Ovary (tissue), 9 donors: ENCODE results near the gene LDB3. TPM values are rescaled to one million over a fixed set of nuclear protein-coding genes. Genes with fewer than 3 reads are reported as not detected.

Source experiments
- DNase-seq, 5 donors: peaks; one replicate each; pipeline ENCODE4 v3.0.0-alpha.2; 2019 to 2020
- H3K27ac ChIP-seq, 2 donors: fragments of 200-600 bp; one replicate each; pipeline versions ENCODE4 v1.5.1 to v1.8.0; 2019 to 2022
- H3K27me3 ChIP-seq: fragments of 200-600 bp; one replicate; pipeline ENCODE4 v1.8.0; 2022
- H3K36me3 ChIP-seq: fragments of 200-600 bp; sonication (generic); one replicate; pipeline ENCODE4 v1.5.1; 2019
- H3K4me1 ChIP-seq: one replicate; pipeline ENCODE4 v1.8.1; 2013; ENCODE audit warnings: mild to moderate bottlenecking, moderate library complexity; ENCODE audit not compliant: insufficient read depth
- H3K4me3 ChIP-seq: fragments of 200-600 bp; sonication (generic); one replicate; pipeline ENCODE4 v1.5.1; 2017
- H3K9me3 ChIP-seq, 2 donors: fragments of 200-600 bp in 1 of 2; sonication (generic) in 1 of 2; one replicate each; pipeline versions ENCODE4 v1.5.1 to v1.8.1; 2013 to 2019; ENCODE audit warnings: mild to moderate bottlenecking in 1 of 2, moderate library complexity in 1 of 2
- EP300 ChIP-seq: sonication (generic); formaldehyde crosslinking; IDR thresholded peaks from one replicate; pipeline ENCODE4 v1.6.1; 2017; ENCODE audit warnings: antibody characterized with exemption
- POLR2A ChIP-seq: fragments of 450-650 bp; IDR thresholded peaks from one replicate; pipeline ENCODE4 v1.6.1; 2017; ENCODE audit warnings: antibody characterized with exemption, mild to moderate bottlenecking, moderate library complexity
- WGBS, 3 donors: extraction: QIAGEN DNeasy Blood & Tissue Kit in 1 of 3; methylation state at CpG; one replicate each; pipeline versions ENCODE4 v1.1.5 to v1.1.7; 2013 to 2017; 5-methylcytosine and 5-hydroxymethylcytosine counted together
- intact Hi-C, 4 donors: fragments of 100-400 bp; cut with DNase I; formaldehyde crosslinking; loops; one replicate each; pipeline versions ENCODE4 v1.11.0 to v1.15.1; 2022 to 2023
- polyA plus RNA-seq, 2 donors: library from polyadenylated mRNA; stranded (reverse); fragments of 200-250 nt in 1 of 2; fragments of 350-450 nt in 1 of 2; fragmentation: Illumina TruSeq in 1 of 2; extraction: RNeasy Lipid Tissue Mini Kit (QIAGEN cat#74804) in 1 of 2; gene quantifications; one replicate each; pipeline ENCODE4 v1.2.3, GENCODE V29; 2013 to 2014
- total RNA-seq, 7 donors: library from RNA; depleted of rRNA in 2 of 7; stranded (reverse); fragments of >200 nt in 2 of 7; fragmentation: NEBNext Ultra II Directional in 3 of 7; extraction: Animal tissue kit (Norgen Biotek cat#: 25700) in 3 of 7; gene quantifications; one replicate each; pipeline versions ENCODE4 v1.1.0 to v1.2.4, GENCODE V29; 2016 to 2023
- TF ChIP-seq, protein P1 (sequence below), 3 donors: fragments of 450-650 bp in 2 of 3; fragments of 200-600 bp in 1 of 3; IDR thresholded peaks; one replicate each; pipeline versions ENCODE4 v1.5.1 to v1.8.0; 2016 to 2022; ENCODE audit warnings: antibody characterized with exemption in 3 of 3, mild to moderate bottlenecking in 1 of 3
- donor health status: DM: no; HTN: no; CAD: no; lungs with moderate emphysema.
- donor health status: DM: no; HTN: no; CAD: no.
- donor health status: Bipolar disorder and iron deficiency.
- donor health status: DM: yes; HTN: yes; CAD: no.
- donor health status: DM: no; HTN: no; CAD: no.
- donor health status: DM: yes; HTN: yes; CAD: no.

The LDB3 gene
- total and polyA plus RNA-seq, 9 donors: 1.5 to 12.9 (median 3.6) TPM

DNA sequence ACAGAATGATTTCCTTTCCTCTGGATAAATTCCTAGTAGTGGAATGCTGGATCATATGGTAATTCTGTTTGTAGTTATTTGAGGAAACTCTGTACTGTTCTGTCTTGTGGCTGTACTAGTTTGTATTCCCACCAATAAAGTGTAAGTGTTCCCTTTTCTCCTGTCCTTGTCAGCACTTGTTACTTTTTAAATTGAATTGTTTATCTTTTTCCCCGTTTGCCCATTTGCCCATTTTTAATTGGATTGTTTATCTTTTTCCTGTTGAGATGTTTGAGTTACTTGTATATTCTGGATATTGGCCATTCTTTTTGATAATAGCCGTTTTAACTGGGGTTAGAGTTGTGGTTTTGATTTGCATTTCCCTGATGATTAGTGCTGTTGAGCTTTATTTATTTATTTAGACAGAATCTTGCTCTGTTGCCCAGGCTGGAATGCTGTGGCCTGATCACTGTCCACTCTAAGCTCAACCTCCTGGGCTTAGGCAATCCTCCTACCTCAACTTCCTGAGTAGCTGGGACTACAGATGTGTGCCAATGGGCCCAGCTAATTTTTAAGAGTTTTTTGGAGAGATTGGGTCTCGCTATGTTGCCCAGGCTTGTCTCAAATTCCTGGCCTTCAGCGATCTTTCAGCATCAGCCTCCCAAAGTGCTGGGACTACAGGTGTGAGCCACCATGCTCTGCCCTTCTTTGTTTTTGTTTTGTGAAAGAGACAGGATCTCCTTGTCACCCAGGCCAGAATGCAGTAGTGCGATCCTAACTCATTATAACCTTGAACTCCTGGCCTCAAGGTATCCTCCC is 111.1 kb downstream of the LDB3 start:
- DNase-seq: no peak
- Histone ChIP-seq H3K4me1 (peaks cover 5% of the 10 kb centered on the region), H3K27ac (no peak overlapping the region), H3K36me3 (no peaks in the 10 kb centered on the region), H3K9me3 (no peaks in the 10 kb centered on the region), H3K27me3 (no peaks in the 10 kb centered on the region), H3K4me3 (no peak overlapping the region)
- intact Hi-C loops: no loop called here
- TF ChIP-seq POLR2A: no peak
- WGBS, 3 donors: 52 to 65% (median 60%) methylated on average over 5 of the region's 5 CpGs

DNA sequence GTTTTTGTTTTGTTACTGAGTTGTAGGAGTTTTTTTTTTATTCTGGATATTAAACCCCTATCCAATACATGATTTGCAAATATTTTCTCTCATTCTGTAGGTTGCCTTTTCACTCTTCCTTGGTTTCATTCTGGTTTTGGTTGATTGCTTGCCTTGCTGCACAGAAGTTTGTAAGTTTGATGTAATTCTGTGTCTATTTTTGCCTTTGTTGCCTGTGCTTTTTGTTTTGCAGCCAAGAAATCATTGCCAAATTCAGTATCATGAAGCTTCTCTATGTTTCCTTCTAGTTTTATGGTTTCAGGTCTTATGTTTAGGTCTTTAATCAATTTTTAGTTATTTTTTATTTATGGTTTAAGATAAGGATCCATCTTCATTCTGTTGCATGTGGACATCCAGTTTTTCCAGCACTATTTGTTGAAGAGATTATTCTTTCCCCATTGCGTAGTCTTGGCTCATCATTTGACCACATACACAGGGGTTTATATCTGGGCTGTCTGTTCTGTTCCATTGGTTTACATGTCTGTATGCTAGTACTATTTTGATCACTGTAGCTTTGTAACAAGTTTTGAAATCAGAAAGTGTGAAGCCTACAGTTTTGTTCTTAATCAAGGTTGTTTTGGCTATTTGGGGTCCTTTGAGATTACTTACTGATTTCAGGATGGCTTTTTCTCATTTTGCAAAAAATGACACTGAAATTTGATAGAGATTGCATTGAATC is 114.5 kb downstream of the LDB3 start:
- TF ChIP-seq EP300 (no peak), POLR2A (no peak)
- TF ChIP-seq, protein P1, sequence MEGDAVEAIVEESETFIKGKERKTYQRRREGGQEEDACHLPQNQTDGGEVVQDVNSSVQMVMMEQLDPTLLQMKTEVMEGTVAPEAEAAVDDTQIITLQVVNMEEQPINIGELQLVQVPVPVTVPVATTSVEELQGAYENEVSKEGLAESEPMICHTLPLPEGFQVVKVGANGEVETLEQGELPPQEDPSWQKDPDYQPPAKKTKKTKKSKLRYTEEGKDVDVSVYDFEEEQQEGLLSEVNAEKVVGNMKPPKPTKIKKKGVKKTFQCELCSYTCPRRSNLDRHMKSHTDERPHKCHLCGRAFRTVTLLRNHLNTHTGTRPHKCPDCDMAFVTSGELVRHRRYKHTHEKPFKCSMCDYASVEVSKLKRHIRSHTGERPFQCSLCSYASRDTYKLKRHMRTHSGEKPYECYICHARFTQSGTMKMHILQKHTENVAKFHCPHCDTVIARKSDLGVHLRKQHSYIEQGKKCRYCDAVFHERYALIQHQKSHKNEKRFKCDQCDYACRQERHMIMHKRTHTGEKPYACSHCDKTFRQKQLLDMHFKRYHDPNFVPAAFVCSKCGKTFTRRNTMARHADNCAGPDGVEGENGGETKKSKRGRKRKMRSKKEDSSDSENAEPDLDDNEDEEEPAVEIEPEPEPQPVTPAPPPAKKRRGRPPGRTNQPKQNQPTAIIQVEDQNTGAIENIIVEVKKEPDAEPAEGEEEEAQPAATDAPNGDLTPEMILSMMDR (IDR thresholded peaks at IDR 0.05): no peak
- WGBS, 3 donors: 85 to 89% (median 86%) methylated on average over 1 of the region's 1 CpG
- H3K27ac ChIP-seq: no peak overlapping the region

GRCh38 chr10:86785037-86785436 is 116.7 kb downstream of the LDB3 start:
- DNase-seq: no peak
- intact Hi-C loops: no loop called here
- H3K4me1 ChIP-seq: peaks cover 13% of the 10 kb centered on the region
- H3K4me3 ChIP-seq: no peak overlapping the region
- H3K27me3 ChIP-seq: no peaks in the 10 kb centered on the region
- 84 to 99% (median 94%) methylated on average over 4 of the region's 4 CpGs for WGBS, 3 donors
- H3K9me3 ChIP-seq: no peaks in the 10 kb centered on the region
- TF ChIP-seq EP300: no peak
- TF ChIP-seq POLR2A: no peak
- TF ChIP-seq, protein P1 (IDR thresholded peaks at IDR 0.05): no peak
- H3K27ac ChIP-seq: no peak overlapping the region
- H3K36me3 ChIP-seq: no peaks in the 10 kb centered on the region

More for the DNA sequence above, 114.5 kb downstream of the LDB3 start:
- intact Hi-C loops: no loop called here
- no peaks in the 10 kb centered on the region for H3K36me3 ChIP-seq
- DNase-seq: no peak
- peaks cover 14% of the 10 kb centered on the region for H3K4me1 ChIP-seq
- no peaks in the 10 kb centered on the region for H3K9me3 ChIP-seq
- H3K4me3 ChIP-seq: no peak overlapping the region
- no peaks in the 10 kb centered on the region for H3K27me3 ChIP-seq

Other genes with a start within 250 kb of the LDB3 start
- 10 to 100 TPM; 26.0 to 33.3 (median 31.8) TPM for gene WAPL, start 146.7 kb upstream of the LDB3 start, total RNA-seq
- gene WAPL, start 146.7 kb upstream of the LDB3 start, polyA plus RNA-seq: 10 to 100 TPM; 15.3 to 19.0 TPM
- gene OPN4, start 14.0 kb upstream of the LDB3 start, total RNA-seq: not detected
- gene OPN4, start 14.0 kb upstream of the LDB3 start, polyA plus RNA-seq: under 1 TPM in 1 of 2 donors, not detected in 1; 0.08 TPM
- 10 to 100 TPM; 29.1 to 77.9 (median 62.2) TPM for gene BMPR1A, start 88.1 kb downstream of the LDB3 start, total RNA-seq
- gene BMPR1A, start 88.1 kb downstream of the LDB3 start, polyA plus RNA-seq: 10 to 100 TPM; 19.0 to 40.1 TPM